ENCODE measurements around the gene KRT81.

DNA sequence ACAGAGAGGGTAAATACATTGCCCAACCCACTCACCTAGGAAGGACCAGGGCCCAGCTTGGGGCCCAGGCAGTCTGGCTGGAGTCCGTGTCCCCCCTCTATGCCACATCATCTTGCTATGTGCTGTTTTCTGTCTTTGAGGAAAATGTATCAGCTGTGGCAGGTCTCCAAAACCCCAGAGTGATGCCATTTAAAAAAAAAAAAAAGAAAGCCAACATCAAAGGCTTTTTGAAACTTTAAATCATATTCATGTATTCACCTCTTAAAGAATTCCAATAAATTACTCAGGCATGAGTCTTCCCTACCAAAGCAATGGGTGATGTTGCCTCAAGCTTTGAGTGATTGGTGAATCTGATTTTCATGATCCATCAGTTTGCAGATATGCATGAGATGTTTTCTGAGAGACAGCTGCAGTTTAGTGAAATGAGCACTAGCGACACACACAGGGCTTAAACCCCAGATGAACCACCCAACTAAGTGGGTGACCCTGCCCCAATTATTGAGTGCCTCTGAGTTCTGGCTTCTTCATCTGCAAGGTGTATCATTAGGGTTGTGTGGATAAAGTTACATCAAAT, 6.1 kb downstream of the KRT81 start:
- TF ChIP-seq, protein P1, sequence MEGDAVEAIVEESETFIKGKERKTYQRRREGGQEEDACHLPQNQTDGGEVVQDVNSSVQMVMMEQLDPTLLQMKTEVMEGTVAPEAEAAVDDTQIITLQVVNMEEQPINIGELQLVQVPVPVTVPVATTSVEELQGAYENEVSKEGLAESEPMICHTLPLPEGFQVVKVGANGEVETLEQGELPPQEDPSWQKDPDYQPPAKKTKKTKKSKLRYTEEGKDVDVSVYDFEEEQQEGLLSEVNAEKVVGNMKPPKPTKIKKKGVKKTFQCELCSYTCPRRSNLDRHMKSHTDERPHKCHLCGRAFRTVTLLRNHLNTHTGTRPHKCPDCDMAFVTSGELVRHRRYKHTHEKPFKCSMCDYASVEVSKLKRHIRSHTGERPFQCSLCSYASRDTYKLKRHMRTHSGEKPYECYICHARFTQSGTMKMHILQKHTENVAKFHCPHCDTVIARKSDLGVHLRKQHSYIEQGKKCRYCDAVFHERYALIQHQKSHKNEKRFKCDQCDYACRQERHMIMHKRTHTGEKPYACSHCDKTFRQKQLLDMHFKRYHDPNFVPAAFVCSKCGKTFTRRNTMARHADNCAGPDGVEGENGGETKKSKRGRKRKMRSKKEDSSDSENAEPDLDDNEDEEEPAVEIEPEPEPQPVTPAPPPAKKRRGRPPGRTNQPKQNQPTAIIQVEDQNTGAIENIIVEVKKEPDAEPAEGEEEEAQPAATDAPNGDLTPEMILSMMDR (IDR thresholded peaks at IDR 0.05; ENCODE audit: insufficient read depth, low read depth, low read length), result no peak
- no peak for TF ChIP-seq EZH2 (IDR thresholded peaks at IDR 0.05; ENCODE audit: insufficient read depth, low read length)

Measured in astrocyte (in vitro differentiated cells and primary cell).